SHP77 (cell line): ENCODE data around the gene PCDHA12.
"Not testable (repeated sequence)": the region's sequence is repeated elsewhere in the genome, so short reads cannot be mapped to it uniquely, and the experiment has no call there.

ENCODE experiments used
- DNase-seq, 2 experiments: peaks; one replicate each; lab custom pipeline; 2025; lab: John Stamatoyannopoulos, UW

The PCDHA12 gene

DNA sequence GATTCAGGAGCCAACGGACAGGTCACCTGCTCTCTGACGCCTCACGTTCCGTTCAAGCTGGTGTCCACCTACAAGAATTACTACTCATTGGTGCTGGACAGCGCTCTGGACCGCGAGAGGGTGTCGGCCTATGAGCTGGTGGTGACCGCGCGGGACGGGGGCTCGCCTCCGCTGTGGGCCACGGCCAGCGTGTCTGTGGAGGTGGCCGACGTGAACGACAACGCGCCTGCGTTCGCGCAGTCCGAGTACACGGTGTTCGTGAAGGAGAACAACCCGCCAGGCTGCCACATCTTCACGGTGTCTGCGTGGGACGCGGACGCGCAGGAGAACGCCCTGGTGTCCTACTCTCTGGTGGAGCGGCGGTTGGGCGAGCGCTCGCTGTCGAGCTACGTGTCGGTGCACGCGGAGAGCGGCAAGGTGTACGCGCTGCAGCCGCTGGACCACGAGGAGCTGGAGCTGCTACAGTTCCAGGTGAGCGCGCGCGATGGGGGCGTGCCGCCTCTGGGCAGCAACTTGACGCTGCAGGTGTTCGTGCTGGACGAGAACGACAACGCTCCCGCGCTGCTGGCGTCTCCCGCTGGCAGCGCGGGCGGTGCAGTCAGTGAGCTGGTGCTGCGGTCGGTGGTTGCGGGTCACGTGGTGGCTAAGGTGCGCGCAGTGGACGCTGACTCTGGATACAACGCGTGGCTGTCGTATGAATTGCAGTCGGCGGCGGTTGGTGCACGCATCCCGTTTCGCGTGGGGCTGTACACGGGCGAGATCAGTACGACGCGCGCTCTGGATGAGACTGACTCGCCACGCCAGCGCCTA, 17.7 kb upstream of the PCDHA12 start:
- DNase-seq = no peak

DNA sequence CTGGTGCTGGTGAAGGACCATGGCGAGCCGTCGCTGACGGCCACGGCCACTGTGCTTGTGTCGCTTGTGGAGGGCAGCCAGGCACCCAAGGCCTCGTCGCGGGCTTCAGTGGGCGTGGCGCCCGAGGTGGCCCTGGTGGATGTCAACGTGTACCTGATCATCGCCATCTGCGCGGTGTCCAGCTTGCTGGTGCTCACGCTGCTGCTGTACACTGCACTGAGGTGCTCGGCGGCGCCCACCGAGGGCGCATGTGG, 17.2 kb upstream of the PCDHA12 start:
- no peak for DNase-seq

GRCh38 chr5:140862441-140863295, 12.4 kb upstream of the PCDHA12 start:
- no peak for DNase-seq

GRCh38 chr5:140868721-140869554, 6.2 kb upstream of the PCDHA12 start, which contains the start of gene PCDHA11:
PCDHA11 (plus strand) TSS chr5:140868957; CDS start chr5:140869104, 147 bp downstream.
- DNase-seq = no peak

GRCh38 chr5:140869555-140869886, 5.6 kb upstream of the PCDHA12 start:
- no peak for DNase-seq

GRCh38 chr5:140870221-140871201, 4.6 kb upstream of the PCDHA12 start:
- DNase-seq = no peak

DNA sequence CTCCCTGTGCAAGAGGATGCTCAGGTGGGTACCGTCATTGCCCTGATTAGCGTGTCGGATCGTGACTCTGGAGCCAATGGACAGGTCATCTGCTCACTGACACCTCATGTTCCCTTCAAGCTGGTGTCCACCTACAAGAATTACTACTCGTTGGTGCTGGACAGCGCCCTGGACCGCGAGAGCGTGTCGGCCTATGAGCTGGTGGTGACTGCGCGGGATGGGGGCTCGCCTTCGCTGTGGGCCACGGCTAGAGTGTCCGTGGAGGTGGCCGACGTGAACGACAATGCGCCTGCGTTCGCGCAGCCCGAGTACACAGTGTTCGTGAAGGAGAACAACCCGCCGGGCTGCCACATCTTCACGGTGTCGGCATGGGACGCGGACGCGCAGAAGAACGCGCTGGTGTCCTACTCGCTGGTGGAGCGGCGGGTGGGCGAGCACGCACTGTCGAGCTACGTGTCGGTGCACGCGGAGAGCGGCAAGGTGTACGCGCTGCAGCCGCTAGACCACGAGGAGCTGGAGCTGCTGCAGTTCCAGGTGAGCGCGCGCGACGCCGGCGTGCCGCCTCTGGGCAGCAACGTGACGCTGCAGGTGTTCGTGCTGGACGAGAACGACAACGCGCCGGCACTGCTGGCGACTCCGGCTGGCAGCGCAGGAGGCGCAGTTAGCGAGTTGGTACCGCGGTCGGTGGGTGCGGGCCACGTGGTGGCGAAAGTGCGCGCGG, 1.6 kb downstream of the PCDHA12 start:
- not testable (repeated sequence) for DNase-seq

DNA sequence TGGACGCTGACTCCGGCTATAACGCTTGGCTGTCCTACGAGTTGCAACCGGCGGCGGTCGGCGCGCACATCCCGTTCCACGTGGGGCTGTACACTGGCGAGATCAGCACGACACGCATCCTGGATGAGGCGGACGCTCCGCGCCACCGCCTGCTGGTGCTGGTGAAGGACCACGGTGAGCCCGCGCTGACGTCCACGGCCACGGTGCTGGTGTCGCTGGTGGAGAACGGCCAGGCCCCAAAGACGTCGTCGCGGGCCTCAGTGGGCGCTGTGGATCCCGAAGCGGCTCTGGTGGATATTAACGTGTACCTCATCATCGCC, 2.1 kb downstream of the PCDHA12 start:
- DNase-seq = no peak

DNA sequence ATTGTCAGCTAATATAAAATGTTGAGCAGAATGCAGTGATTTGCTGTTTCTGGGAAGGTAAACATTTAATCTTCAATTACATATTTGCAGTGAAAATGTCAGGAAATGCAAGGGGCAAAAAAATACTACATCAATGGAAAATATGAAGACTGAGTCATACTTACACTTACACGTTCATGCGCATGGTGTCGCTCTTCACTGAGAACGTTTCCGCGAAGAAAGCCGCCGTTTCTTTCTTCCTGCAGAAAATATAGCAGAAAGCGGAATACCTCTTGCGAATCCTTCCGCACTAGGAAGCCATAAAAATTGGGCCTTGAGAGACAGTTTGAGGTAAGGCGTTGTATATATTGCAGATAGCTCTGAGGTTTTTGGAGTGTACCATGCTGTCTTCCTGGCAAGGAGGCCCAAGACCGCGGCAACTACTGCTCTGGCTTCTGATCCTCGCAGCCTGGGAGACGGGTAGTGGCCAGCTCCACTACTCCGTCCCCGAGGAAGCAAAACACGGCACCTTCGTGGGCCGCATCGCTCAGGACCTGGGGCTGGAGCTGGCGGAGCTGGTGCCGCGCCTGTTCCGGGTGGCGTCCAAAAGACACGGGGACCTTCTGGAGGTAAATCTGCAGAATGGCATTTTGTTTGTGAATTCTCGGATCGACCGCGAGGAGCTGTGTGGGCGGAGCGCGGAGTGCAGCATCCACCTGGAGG, 6.9 kb downstream of the PCDHA12 start, which contains the start of gene PCDHA13:
TSS of gene PCDHA13 (plus strand) at position 236 of the 702 bp plus-strand sequence. CDS start at position 381, 145 bp downstream.
- DNase-seq = no peak

GRCh38 chr5:140882591-140882899, 7.4 kb downstream of the PCDHA12 start:
- DNase-seq = no peak

DNA sequence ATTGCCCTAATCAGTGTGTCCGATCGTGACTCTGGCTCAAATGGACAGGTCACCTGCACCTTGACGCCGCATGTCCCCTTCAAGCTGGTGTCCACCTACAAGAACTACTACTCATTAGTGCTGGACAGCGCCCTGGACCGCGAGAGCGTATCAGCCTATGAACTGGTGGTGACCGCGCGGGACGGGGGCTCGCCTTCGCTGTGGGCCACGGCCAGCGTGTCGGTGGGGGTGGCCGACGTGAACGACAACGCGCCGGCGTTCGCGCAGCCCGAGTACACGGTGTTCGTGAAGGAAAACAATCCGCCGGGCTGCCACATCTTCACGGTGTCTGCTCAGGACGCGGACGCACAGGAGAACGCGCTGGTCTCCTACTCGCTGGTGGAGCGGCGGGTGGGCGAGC, 8.3 kb downstream of the PCDHA12 start:
- DNase-seq = no peak

DNA sequence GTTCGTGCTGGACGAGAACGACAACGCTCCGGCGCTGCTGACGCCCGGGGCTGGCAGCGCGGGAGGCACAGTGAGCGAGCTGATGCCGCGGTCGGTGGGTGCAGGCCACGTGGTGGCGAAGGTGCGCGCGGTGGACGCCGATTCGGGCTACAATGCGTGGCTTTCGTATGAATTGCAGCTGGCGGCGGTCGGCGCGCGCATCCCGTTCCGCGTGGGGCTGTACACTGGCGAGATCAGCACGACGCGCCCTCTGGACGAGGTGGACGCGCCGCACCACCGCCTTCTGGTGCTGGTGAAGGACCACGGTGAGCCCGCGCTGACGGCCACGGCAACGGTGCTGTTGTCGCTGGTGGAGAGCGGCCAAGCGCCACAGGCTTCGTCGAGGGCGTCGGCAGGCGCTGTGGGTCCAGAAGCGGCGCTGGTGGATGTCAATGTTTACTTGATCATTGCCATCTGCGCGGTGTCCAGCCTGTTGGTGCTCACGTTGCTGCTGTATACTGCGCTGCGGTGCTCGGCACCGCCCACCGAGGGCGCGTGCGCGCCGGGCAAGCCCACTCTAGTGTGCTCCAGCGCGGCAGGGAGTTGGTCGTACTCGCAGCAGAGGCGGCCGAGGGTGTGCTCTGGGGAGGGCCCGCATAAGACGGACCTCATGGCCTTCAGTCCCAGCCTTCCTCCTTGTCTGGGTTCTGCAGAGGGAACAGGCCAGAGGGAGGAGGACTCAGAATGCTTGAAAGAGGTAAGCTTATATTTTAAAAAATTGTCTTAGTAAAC, 9.0 kb downstream of the PCDHA12 start:
- no peak for DNase-seq

GRCh38 chr5:140916325-140916724, 41.2 kb downstream of the PCDHA12 start:
- no peak for DNase-seq

GRCh38 chr5:140923601-140924000, 48.5 kb downstream of the PCDHA12 start:
- no peak for DNase-seq

- DNase-seq = peak; percentile 71 to 77
Measured at GRCh38 chr5:140925806-140926442, 50.8 kb downstream of the PCDHA12 start, which contains the start of gene PCDHAC1. PCDHAC1 (plus strand) TSS chr5:140926299; CDS start chr5:140926893, 594 bp downstream.

DNA sequence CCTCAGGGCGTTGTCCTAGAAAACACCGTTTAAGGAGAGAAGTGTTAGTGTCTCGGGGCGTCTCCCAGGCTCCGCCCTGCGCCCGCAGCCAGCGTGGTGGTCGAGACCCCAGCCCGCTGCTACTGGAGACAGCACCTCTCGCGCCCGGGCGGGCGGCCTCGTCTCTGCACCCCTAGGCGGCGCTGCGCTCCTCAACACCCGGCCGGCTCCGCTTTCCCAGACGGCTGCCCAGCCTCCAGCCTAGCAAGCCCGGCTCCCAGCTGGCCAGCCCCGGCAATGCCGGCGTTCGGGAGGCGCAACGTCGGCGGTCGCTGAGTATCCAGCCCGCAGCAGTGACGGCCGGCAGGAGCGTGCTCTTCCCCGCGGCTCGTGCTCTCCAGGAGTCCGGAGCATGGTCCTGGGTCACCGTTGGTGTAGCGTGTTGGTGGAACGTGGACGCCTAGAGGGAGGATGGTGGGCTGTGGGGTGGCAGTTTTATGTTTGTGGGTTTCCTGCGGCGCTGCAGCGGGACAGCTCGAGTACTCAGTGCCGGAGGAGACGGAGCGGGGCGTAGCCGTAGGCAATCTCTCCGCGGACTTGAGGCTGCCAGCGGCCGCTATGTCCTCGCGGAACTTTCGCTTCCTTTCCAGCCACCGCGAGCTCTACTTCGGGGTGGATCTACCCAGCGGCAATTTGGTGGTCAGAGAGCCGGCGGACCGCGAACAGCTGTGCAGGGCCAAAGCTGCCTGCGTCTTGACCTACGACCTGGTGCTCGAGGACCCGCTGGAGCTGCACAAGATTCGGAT, 51.5 kb downstream of the PCDHA12 start:
- peak; percentile 87 for DNase-seq

DNA sequence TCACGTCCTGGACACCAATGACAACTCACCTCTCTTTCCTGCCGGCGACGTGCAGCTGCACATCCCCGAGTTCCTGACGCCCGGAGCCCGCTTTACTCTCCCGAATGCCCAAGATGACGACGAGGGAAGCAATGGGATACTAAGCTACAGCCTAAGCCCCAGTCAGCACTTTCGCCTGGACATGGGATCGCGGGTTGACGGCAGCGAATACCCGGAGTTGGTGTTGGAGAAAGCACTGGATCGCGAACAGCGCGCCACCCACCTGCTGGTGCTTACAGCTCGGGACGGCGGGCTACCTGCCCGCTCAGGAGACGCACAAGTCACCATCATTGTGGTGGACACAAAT, 52.1 kb downstream of the PCDHA12 start:
- no peak for DNase-seq
